Fibroblast of pulmonary artery (primary cell): ENCODE measurements around the gene PCSK9.

Experiments
- DNase-seq: peaks from one replicate; pipeline ENCODE4 v3.0.0-alpha.2; 2010; ENCODE audit warnings: low read depth
- H3K4me3 ChIP-seq: replicated peaks from 2 replicates; pipeline ENCODE4 v1.5.1; 2011; ENCODE audit warnings: low read depth, mild to moderate bottlenecking, control low read depth, low read length, moderate library complexity
- TF ChIP-seq, protein P1 (sequence below): IDR thresholded peaks from 2 replicates; pipeline ENCODE4 v1.5.1; 2011; ENCODE audit warnings: mild to moderate bottlenecking, control low read depth, low read length, inconsistent platforms; ENCODE audit errors: missing control alignments

The PCSK9 gene

DNA sequence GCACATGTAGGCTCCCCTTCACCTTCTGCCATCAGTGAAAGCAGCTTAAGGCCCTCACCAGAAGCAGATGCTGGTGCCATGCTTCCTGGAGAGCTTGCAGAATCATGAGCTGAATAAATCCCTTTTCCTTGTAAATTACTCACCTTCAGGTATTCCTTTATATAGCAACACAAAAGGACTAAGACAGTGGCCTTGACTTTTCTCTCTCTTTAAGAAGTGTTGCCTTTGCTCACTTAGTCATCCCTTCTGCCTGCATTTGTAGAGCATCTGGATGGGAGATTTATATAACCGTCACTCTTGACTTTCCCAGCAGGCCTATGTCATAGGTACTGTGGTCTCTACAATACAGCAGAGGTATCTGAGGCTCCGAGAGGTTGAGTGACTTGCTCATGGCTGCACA, 3.7 kb downstream of the PCSK9 start:
- H3K4me3 ChIP-seq: no peak overlapping the region
- DNase-seq: no peak
- TF ChIP-seq, protein P1, sequence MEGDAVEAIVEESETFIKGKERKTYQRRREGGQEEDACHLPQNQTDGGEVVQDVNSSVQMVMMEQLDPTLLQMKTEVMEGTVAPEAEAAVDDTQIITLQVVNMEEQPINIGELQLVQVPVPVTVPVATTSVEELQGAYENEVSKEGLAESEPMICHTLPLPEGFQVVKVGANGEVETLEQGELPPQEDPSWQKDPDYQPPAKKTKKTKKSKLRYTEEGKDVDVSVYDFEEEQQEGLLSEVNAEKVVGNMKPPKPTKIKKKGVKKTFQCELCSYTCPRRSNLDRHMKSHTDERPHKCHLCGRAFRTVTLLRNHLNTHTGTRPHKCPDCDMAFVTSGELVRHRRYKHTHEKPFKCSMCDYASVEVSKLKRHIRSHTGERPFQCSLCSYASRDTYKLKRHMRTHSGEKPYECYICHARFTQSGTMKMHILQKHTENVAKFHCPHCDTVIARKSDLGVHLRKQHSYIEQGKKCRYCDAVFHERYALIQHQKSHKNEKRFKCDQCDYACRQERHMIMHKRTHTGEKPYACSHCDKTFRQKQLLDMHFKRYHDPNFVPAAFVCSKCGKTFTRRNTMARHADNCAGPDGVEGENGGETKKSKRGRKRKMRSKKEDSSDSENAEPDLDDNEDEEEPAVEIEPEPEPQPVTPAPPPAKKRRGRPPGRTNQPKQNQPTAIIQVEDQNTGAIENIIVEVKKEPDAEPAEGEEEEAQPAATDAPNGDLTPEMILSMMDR: no peak

DNA sequence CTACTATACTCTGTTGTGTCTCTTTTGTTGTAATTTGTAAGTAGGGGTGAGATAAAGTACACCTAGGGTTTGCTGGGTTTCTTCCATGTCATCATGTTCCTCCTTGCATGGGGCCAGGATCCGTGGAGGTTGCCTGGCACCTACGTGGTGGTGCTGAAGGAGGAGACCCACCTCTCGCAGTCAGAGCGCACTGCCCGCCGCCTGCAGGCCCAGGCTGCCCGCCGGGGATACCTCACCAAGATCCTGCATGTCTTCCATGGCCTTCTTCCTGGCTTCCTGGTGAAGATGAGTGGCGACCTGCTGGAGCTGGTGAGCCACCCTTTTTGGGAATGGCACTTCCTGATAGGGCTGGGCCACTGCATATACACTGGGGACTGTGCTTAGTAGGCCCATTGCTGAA, 4.4 kb downstream of the PCSK9 start:
- no peak overlapping the region for H3K4me3 ChIP-seq
- TF ChIP-seq, protein P1: no peak
- DNase-seq: no peak

DNA sequence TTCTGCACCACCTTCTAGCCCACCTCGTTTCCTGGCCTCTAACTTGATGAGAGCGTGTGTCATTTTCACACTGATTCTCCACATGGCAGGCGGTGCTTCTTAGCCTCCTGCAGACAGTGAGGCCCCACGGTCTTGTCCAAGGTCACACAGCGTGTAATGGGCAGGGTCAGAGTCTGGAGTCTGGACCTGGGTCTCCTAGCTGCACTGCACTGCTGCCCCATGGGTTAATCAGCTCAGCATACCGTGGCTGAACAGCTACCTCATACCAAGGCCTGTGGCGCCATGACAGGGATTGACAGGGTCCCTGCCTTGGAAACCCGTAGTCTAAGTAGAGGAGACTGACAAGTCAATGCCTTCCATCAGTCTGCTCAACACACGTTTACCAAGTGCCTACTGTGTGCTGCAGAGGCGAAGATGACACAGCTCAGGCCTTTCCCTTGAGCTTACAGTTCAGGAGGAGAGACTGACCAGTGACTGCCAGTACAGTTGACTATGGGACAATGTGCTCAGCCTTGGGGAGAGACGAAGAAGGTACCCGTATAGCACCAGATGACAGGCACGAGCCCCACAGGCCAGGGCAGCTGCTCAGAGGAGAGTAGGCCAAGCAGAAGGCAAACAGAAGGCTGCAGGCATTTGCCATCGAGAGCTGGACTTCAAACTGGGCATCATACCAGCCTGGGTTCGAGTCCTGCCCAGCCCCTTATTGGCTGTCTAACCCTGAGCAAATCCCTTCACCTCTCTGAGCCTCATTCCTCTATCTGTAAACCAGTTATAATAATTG, 5.5 kb downstream of the PCSK9 start:
- no peak for DNase-seq
- TF ChIP-seq, protein P1: no peak
- H3K4me3 ChIP-seq: no peak overlapping the region

DNA sequence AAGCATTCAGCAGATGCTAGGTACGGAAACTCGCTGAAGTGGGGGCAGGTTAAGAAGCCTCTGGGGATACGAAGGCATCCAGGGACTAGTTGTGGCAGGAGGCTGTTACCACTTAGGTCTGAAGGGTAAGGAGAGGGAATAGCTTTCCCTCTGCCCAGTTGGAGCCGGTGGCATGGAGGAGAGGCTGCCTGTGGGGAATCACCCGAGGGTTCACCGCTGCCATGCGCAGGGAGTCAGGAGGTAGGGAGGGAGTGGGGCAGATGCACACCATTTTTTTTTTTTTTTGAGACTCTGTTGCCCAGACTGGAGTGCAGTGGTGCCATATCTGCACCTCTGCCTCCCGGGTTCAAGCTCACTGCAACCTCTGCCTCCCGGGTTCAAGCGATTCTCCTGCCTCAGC, 6.1 kb downstream of the PCSK9 start:
- TF ChIP-seq, protein P1: no peak
- no peak for DNase-seq
- no peak overlapping the region for H3K4me3 ChIP-seq

DNA sequence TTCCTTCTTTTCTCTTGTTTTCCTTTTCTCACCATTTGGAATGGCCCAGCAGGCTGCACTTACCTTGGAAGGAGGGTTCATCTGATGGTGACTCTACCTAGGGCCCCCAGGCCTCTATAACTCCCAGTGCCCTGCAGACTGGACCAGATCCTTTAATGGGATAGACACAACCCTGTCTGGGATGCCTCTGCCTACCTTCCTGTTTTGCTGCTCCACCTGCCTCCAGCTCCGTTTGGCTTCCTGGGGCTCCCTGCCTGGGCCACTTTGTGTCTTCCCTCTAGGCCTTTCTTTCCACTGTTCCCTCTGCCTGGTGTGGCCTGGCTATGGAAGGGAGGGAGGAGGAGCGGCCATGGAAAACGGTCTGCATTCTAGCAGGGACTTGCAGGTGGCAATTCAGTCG, 7.5 kb downstream of the PCSK9 start:
- no peak for DNase-seq

DNA sequence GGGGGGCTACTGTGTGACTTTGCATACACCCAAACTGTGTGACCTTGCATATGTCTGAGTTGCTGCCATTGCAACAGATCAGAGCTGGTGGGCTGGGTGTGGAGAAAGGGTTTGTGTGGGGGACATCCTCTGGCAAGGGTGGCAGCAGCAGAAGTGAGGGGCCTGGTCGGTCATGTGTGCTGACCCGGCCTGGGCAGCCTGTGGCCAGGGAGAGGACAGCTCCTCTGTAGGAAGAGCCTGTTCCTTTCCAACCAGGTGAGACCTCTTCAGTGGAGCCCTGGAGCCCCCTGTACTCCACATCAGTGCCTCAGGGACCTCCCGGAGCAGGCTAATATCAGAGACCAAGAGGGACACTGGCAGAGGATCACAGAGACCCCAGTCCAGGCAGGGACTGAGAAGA, 8.3 kb downstream of the PCSK9 start:
- TF ChIP-seq, protein P1: no peak
- H3K4me3 ChIP-seq: no peak overlapping the region
- DNase-seq: no peak

More for the DNA sequence above, 7.5 kb downstream of the PCSK9 start:
- H3K4me3 ChIP-seq: no peak overlapping the region
- TF ChIP-seq, protein P1: no peak
